ENCODE results near the gene PHPT1. TPM values are rescaled to one million over a fixed set of nuclear protein-coding genes. Genes with fewer than 3 reads are reported as not detected.
A peak's percentile ranks its signal among the peaks of the same experiment; 100 is the strongest.

Gene PHPT1
- total and polyA plus RNA-seq, 2 of the 13 experiments (the other 11 are each of a cell fraction or from before 2014, with no cell fraction given) = 189 to 192 TPM

GRCh38 chr9:136885950-136886578, 36.9 kb downstream of the PHPT1 start, which contains the start of gene TRAF2 (continued):
- TF ChIP-seq NR0B2 (CRISPR knock-in tag; IDR thresholded peaks at IDR 0.05) (peak; percentile 64; the same call in 1 of the 2 replicates), TEAD3 (CRISPR knock-in tag; optimal IDR thresholded peaks at IDR 0.05; ENCODE audit: borderline replicate concordance) (no peak), IRF9 (CRISPR knock-in tag; IDR thresholded peaks at IDR 0.05; ENCODE audit: borderline replicate concordance) (no peak), SNAI1 (CRISPR knock-in tag; IDR thresholded peaks at IDR 0.05; ENCODE audit: borderline replicate concordance) (no peak), KLF6 (CRISPR knock-in tag; IDR thresholded peaks at IDR 0.05) (no peak), ZC3H4 (CRISPR knock-in tag; IDR thresholded peaks at IDR 0.05; ENCODE audit: borderline replicate concordance) (no peak), ELF4 (CRISPR knock-in tag; IDR thresholded peaks at IDR 0.05; ENCODE audit: borderline replicate concordance) (no peak), BCLAF1 (IDR thresholded peaks at IDR 0.05) (no peak), FOXK2 (IDR thresholded peaks at IDR 0.05) (no peak), ZNF263 (CRISPR knock-in tag; IDR thresholded peaks at IDR 0.05) (0 out of 2 replicates have a peak, but pooled peaks have one; percentile 38), ETV5 (CRISPR knock-in tag; IDR thresholded peaks at IDR 0.05; ENCODE audit: borderline replicate concordance) (no peak; the same call in 1 of the 2 replicates), BRF2 (CRISPR knock-in tag; IDR thresholded peaks at IDR 0.05) (no peak), PHF8 (CRISPR knock-in tag; IDR thresholded peaks at IDR 0.05) (peak; percentile 70), NAIF1 (CRISPR knock-in tag; IDR thresholded peaks at IDR 0.05; ENCODE audit: borderline replicate concordance) (no peak), CEBPG (CRISPR knock-in tag; IDR thresholded peaks at IDR 0.05) (no peak), CEBPB (IDR thresholded peaks at IDR 0.05; ENCODE audit: borderline replicate concordance, low read depth, low read length) (no peak), ARNTL (CRISPR knock-in tag; IDR thresholded peaks at IDR 0.05) (no peak), SMYD3 (CRISPR knock-in tag; IDR thresholded peaks at IDR 0.05) (no peak), KMT2A (CRISPR knock-in tag; IDR thresholded peaks at IDR 0.05) (peak; percentile 53; the same call in 1 of the 2 replicates), ERF (CRISPR knock-in tag; IDR thresholded peaks at IDR 0.05) (peak; percentile 21; the same call in 1 of the 2 replicates), CREB3 (CRISPR knock-in tag; IDR thresholded peaks at IDR 0.05) (no peak; the same call in 1 of the 2 replicates), RNF219 (CRISPR knock-in tag; IDR thresholded peaks at IDR 0.05) (no peak)

Data from HepG2 (cell line).